Measurements from ENCODE around the gene SELE.
"Not testable (repeated sequence)": the region's sequence is repeated elsewhere in the genome, so short reads cannot be mapped to it uniquely, and the experiment has no call there.

SELE gene

GRCh38 chr1:169723763-169724162 is 10.1 kb downstream of the SELE start:
- DNase-seq (ENCODE audit: low spot score), result no peak

- no peak for DNase-seq (ENCODE audit: low spot score)
Observed at GRCh38 chr1:169722779-169723178, 11.1 kb downstream of the SELE start.

- not testable (repeated sequence) for DNase-seq (ENCODE audit: low spot score)
Observed at GRCh38 chr1:169715100-169715499, 18.8 kb downstream of the SELE start.

- not testable (repeated sequence) for DNase-seq (ENCODE audit: low spot score)
Observed at GRCh38 chr1:169713090-169713489, 20.8 kb downstream of the SELE start.

- DNase-seq (ENCODE audit: low spot score), result no peak
Observed at GRCh38 chr1:169712309-169712631, 21.6 kb downstream of the SELE start.

- peak; percentile 35 for DNase-seq (ENCODE audit: low spot score)
Observed at GRCh38 chr1:169711469-169712308, 22.2 kb downstream of the SELE start, which contains the start of gene SELL. SELL (minus strand) TSS chr1:169711620; CDS start chr1:169711498, 122 bp downstream.

GRCh38 chr1:169708647-169709046 is 25.2 kb downstream of the SELE start:
- no peak for DNase-seq (ENCODE audit: low spot score)

- no peak for DNase-seq (ENCODE audit: low spot score)
Observed at GRCh38 chr1:169707912-169708604, 25.8 kb downstream of the SELE start.

GRCh38 chr1:169704797-169705196 is 29.1 kb downstream of the SELE start:
- DNase-seq (ENCODE audit: low spot score), result no peak

- no peak for DNase-seq (ENCODE audit: low spot score)
Observed at GRCh38 chr1:169701261-169702005, 32.4 kb downstream of the SELE start.

- no peak for DNase-seq (ENCODE audit: low spot score)
Observed at GRCh38 chr1:169699707-169700106, 34.2 kb downstream of the SELE start.

- no peak for DNase-seq (ENCODE audit: low spot score)
Observed at GRCh38 chr1:169698976-169699375, 34.9 kb downstream of the SELE start.

GRCh38 chr1:169697755-169698154 is 36.1 kb downstream of the SELE start:
- no peak for DNase-seq (ENCODE audit: low spot score)

GRCh38 chr1:169696273-169697100 is 37.4 kb downstream of the SELE start:
- no peak for DNase-seq (ENCODE audit: low spot score)

GRCh38 chr1:169694304-169695075 is 39.4 kb downstream of the SELE start:
- no peak for DNase-seq (ENCODE audit: low spot score)

GRCh38 chr1:169692756-169693460 is 41.0 kb downstream of the SELE start:
- DNase-seq (ENCODE audit: low spot score), result no peak

- DNase-seq (ENCODE audit: low spot score), result no peak
Observed at GRCh38 chr1:169690489-169690888, 43.4 kb downstream of the SELE start.

GRCh38 chr1:169689395-169689794 is 44.5 kb downstream of the SELE start:
- no peak for DNase-seq (ENCODE audit: low spot score)

GRCh38 chr1:169688377-169688776 is 45.5 kb downstream of the SELE start:
- DNase-seq (ENCODE audit: low spot score), result not testable (repeated sequence)

- no peak for DNase-seq (ENCODE audit: low spot score)
Observed at GRCh38 chr1:169683661-169684060, 50.2 kb downstream of the SELE start.
